ENCODE results near the gene ARL15. TPM values are rescaled to one million over a fixed set of nuclear protein-coding genes. Genes with fewer than 3 reads are reported as not detected.

ARL15 gene
- polyA plus RNA-seq, 1 of the 3 experiments (the other 2 are of a cell fraction): 6.4 TPM

DNA sequence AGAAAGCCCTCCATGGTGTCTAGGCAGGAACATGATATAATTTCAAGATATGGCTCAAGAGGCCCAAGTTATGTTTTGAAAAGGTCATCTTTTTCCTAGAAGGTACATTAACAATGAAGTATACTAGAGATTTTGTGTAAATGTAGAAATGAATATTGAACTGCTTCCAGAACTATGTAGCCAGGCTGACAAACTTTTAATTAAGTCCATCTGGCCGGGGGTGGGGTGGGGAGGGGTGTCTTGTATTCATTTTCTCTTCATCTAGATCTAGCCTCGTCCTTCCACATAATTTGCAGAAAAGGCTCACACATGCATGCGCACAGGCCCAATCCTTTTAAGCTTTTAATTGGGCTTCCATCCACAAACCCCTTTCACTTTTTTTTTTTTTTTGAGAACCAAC, 323.3 kb downstream of the ARL15 start (continued):
- no peak for TF ChIP-seq REST (IDR thresholded peaks at IDR 0.05; ENCODE audit: low read depth, low read length)
- no peak for TF ChIP-seq ELF1 (IDR thresholded peaks at IDR 0.05)
- TF ChIP-seq SIN3A (IDR thresholded peaks at IDR 0.05; ENCODE audit: borderline replicate concordance, low read depth, low read length): no peak
- TF ChIP-seq NRF1 (IDR thresholded peaks at IDR 0.05; ENCODE audit: low read depth, low read length): no peak
- TF ChIP-seq FOXM1 (IDR thresholded peaks at IDR 0.05; ENCODE audit: low read depth): no peak
- no peak for TF ChIP-seq TAF1 (IDR thresholded peaks at IDR 0.05; ENCODE audit: borderline replicate concordance, low read depth, low read length)
- no peak for TF ChIP-seq JUND (IDR thresholded peaks at IDR 0.05)
- TF ChIP-seq RAD21 (IDR thresholded peaks at IDR 0.05; ENCODE audit: low read length): no peak

GRCh38 chr5:53985796-53986195, 324.6 kb downstream of the ARL15 start:
- Histone ChIP-seq H3K9me2 (no peaks in the 10 kb centered on the region), H3K36me3 (replicated peaks in 1 of 2; ENCODE audit: control insufficient read depth in 1 of 2, insufficient read depth in 2 of 2, low read length in 1 of 2) (no peaks in the 10 kb centered on the region), H4K20me1 (ENCODE audit: insufficient read depth) (no peaks in the 10 kb centered on the region), H3K27me3 (ENCODE audit: insufficient read depth) (no peaks in the 10 kb centered on the region), H3K9me3 (no peaks in the 10 kb centered on the region), H3K4me1 (ENCODE audit: control insufficient read depth in 1 of 2, insufficient read depth in 2 of 2, low read depth in 1 of 2, low read length in 1 of 2) (no peaks in the 10 kb centered on the region), H3K4me3 (ENCODE audit: low read depth in 2 of 2, low read length in 1 of 2) (no peak overlapping the region), H3K27ac (ENCODE audit: low read depth in 2 of 2, low read length in 1 of 2) (no peak overlapping the region), H3K4me2 (no peak overlapping the region), H3K9ac (no peak overlapping the region), H3F3A (replicated peaks; ENCODE audit: insufficient read depth) (no peaks in the 10 kb centered on the region), H2AFZ (ENCODE audit: low read depth) (no peak overlapping the region), H3K79me2 (ENCODE audit: insufficient read depth) (no peaks in the 10 kb centered on the region)
- ChIA-PET POLR2A (no interaction called here), CTCF (no interaction called here)
- 94% methylated on average over 5 of the region's 5 CpGs for WGBS (ENCODE audit: low lambda C conversion rate)
- DNase-seq: no peak
- TF ChIP-seq TAF1 (IDR thresholded peaks at IDR 0.05; ENCODE audit: borderline replicate concordance, low read depth, low read length) (no peak), RAD21 (IDR thresholded peaks at IDR 0.05; ENCODE audit: low read length) (no peak), ELF1 (IDR thresholded peaks at IDR 0.05) (no peak), FOXJ3 (CRISPR knock-in tag; IDR thresholded peaks at IDR 0.05) (no peak)

DNA sequence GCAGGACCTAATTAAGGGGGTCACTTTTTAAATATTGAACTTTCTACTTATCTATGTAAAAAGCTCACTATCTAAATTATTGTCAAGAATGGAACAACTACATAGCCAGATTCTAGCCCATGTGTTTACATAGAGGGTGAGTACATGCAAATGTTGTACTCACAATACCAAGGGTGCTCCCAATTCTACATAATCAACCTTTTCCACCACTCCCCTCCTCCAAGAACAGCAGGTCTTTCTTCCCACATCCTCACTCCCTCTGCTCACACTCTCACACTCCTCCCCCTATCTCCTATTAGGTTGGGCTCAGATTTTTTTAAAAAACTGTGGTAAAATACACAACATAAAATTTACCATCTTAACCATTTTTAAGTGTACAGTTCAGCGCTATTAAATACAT, 325.4 kb downstream of the ARL15 start:
- H4K20me1 ChIP-seq (ENCODE audit: insufficient read depth): no peaks in the 10 kb centered on the region
- DNase-seq: no peak
- CTCF ChIA-PET: no interaction called here
- H3K9me2 ChIP-seq: no peaks in the 10 kb centered on the region
- no peaks in the 10 kb centered on the region for H3K9me3 ChIP-seq
- no peak overlapping the region for H3K27ac ChIP-seq (ENCODE audit: low read depth in 2 of 2, low read length in 1 of 2)
- no peak overlapping the region for H3K4me3 ChIP-seq (ENCODE audit: low read depth in 2 of 2, low read length in 1 of 2)
- H3K4me1 ChIP-seq (ENCODE audit: control insufficient read depth in 1 of 2, insufficient read depth in 2 of 2, low read depth in 1 of 2, low read length in 1 of 2): no peaks in the 10 kb centered on the region
- H3K79me2 ChIP-seq (ENCODE audit: insufficient read depth): no peaks in the 10 kb centered on the region
- H3K27me3 ChIP-seq (ENCODE audit: insufficient read depth): no peaks in the 10 kb centered on the region
- no peak overlapping the region for H3K4me2 ChIP-seq
- no peak overlapping the region for H2AFZ ChIP-seq (ENCODE audit: low read depth)
- TF ChIP-seq TAF1 (IDR thresholded peaks at IDR 0.05; ENCODE audit: borderline replicate concordance, low read depth, low read length) (no peak), YY1 (IDR thresholded peaks at IDR 0.05; ENCODE audit: low read depth) (no peak), NRF1 (IDR thresholded peaks at IDR 0.05; ENCODE audit: low read depth, low read length) (no peak), JUND (IDR thresholded peaks at IDR 0.05) (no peak), POLR2AphosphoS5 (IDR thresholded peaks at IDR 0.05; ENCODE audit: low read depth, low read length) (no peak), SIN3A (IDR thresholded peaks at IDR 0.05; ENCODE audit: borderline replicate concordance, low read depth, low read length) (no peak), TCF12 (IDR thresholded peaks at IDR 0.05) (no peak), TEAD4 (IDR thresholded peaks at IDR 0.05; ENCODE audit: borderline replicate concordance, insufficient read depth) (no peak)
- TF ChIP-seq, protein P1, sequence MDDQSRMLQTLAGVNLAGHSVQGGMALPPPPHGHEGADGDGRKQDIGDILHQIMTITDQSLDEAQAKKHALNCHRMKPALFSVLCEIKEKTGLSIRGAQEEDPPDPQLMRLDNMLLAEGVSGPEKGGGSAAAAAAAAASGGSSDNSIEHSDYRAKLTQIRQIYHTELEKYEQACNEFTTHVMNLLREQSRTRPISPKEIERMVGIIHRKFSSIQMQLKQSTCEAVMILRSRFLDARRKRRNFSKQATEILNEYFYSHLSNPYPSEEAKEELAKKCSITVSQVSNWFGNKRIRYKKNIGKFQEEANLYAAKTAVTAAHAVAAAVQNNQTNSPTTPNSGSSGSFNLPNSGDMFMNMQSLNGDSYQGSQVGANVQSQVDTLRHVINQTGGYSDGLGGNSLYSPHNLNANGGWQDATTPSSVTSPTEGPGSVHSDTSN (IDR thresholded peaks at IDR 0.05): no peak
- no peak overlapping the region for H3K9ac ChIP-seq
- no peaks in the 10 kb centered on the region for H3F3A ChIP-seq (replicated peaks; ENCODE audit: insufficient read depth)
- 97% methylated on average over 1 of the region's 1 CpG for WGBS (ENCODE audit: low lambda C conversion rate)
- H3K36me3 ChIP-seq (replicated peaks in 1 of 2; ENCODE audit: control insufficient read depth in 1 of 2, insufficient read depth in 2 of 2, low read length in 1 of 2): no peaks in the 10 kb centered on the region
- POLR2A ChIA-PET: no interaction called here

Data from SK-N-SH (cell line).